K562 (cell line): ENCODE data around the gene RNU6-8. TPM values are rescaled to one million over a fixed set of nuclear protein-coding genes. Genes with fewer than 3 reads are reported as not detected.

Source experiments
- ATAC-seq: fragments of 200-7000 bp; cut with Tn5 transposase; 3 replicates; pipeline ENCODE4 v1.9.1; 2020; ENCODE audit warnings: moderate library complexity
- Bru-seq: library from RNA; stranded (reverse); fragments of 400-500 nt; gene quantifications from one replicate; lab custom pipeline; 2021; lab: Mats Ljungman, UMichigan
- BruChase-seq, 2 experiments: library from RNA; stranded (reverse); fragments of 400-500 nt; gene quantifications; one replicate each; lab custom pipeline; 2021; lab: Mats Ljungman, UMichigan
- BruUV-seq: library from RNA; stranded (reverse); fragments of 400-500 nt; replicated peaks from 2 replicates; lab custom pipeline; 2021; lab: Mats Ljungman, UMichigan
- CTCF ChIA-PET: fragments of 300-600 bp; formaldehyde crosslinking; extraction: SDS; loops from one replicate; lab custom pipeline; 2021; ENCODE audit warnings: low intra/inter-chr PET ratio; lab: Yijun Ruan, JAX
- POLR2A ChIA-PET: fragments of 300-600, 350-650 bp; sonication (Branson Sonifier 250); formaldehyde crosslinking; extraction: SDS; loops from one replicate; lab custom pipeline; 2021; ENCODE audit warnings: antibody characterized with exemption, inconsistent platforms; lab: Yijun Ruan, JAX
- DNase-seq, 4 experiments: peaks; one replicate each; pipeline versions ENCODE4 v3.0.0 to v3.0.0-alpha.2; 2011 to 2018; ENCODE audit warnings: low spot score in 3 of 4, mixed read lengths in 3 of 4; ENCODE audit errors: extremely low read depth in 1 of 4
- FAIRE-seq: peaks from 2 replicates; lab custom pipeline; 2011; peaks lifted over from hg19 to GRCh38; lab: Jason Lieb, UNC
- H2AFZ ChIP-seq: 2 replicates; pipeline ENCODE4 v1.6.0; 2011; ENCODE audit warnings: low read depth, low read length, control low read depth, inconsistent platforms
- H3K27ac ChIP-seq: fragments of 200-600 bp; 3 replicates; pipeline ENCODE4 v1.8.0; 2011; ENCODE audit warnings: low read depth, mild to moderate bottlenecking, control low read depth, inconsistent platforms, low read length, moderate library complexity, mixed read lengths; ENCODE audit errors: extremely low read depth
- H3K27me3 ChIP-seq, 2 experiments: fragments of 300-600 bp in 1 of 2; 2 replicates in 1 of 2; 3 replicates in 1 of 2; pipeline versions ENCODE4 v1.6.0 to v1.8.0; 2011; ENCODE audit warnings: inconsistent platforms in 2 of 2, low read length in 2 of 2, mild to moderate bottlenecking in 1 of 2, mixed read lengths in 1 of 2, moderate library complexity in 1 of 2; ENCODE audit not compliant: control insufficient read depth in 2 of 2, insufficient read depth in 2 of 2
- H3K36me3 ChIP-seq: fragments of 300-600 bp; 3 replicates; pipeline ENCODE4 v1.8.0; 2011; ENCODE audit warnings: mild to moderate bottlenecking, low read length, inconsistent platforms; ENCODE audit not compliant: control insufficient read depth, insufficient read depth
- H3K4me1 ChIP-seq, 2 experiments: fragments of 200-600 bp in 1 of 2; replicated peaks in 1 of 2; 2 replicates in 1 of 2; 3 replicates in 1 of 2; pipeline versions ENCODE4 v1.5.1 to v1.8.0; 2011; ENCODE audit warnings: inconsistent platforms in 2 of 2, low read length in 2 of 2, mild to moderate bottlenecking in 1 of 2, mixed read lengths in 1 of 2, moderate library complexity in 1 of 2; ENCODE audit not compliant: control insufficient read depth in 2 of 2, insufficient read depth in 2 of 2
- H3K4me2 ChIP-seq: 2 replicates; pipeline ENCODE4 v1.6.1; 2011; ENCODE audit warnings: low read length, control low read depth, inconsistent platforms, mixed read lengths; ENCODE audit not compliant: insufficient read depth
- H3K4me3 ChIP-seq: fragments of 200-600 bp; sonication (generic), shearing (Covaris generic); 2 replicates; pipeline ENCODE4 v1.5.1; 2016; ENCODE audit warnings: control low read depth, inconsistent platforms
- H3K79me2 ChIP-seq: fragments of 200-600 bp; 3 replicates; pipeline ENCODE4 v1.8.0; 2011; ENCODE audit warnings: low read length, inconsistent platforms; ENCODE audit not compliant: control insufficient read depth, insufficient read depth
- H3K9ac ChIP-seq, 2 experiments: 2 replicates each; pipeline versions ENCODE4 v1.6.0 to v1.6.1; 2011; ENCODE audit warnings: low read depth in 2 of 2, low read length in 2 of 2, control low read depth in 1 of 2, inconsistent platforms in 1 of 2, mild to moderate bottlenecking in 1 of 2, mixed read lengths in 1 of 2; ENCODE audit not compliant: insufficient read depth in 1 of 2
- H3K9me1 ChIP-seq: one replicate; pipeline ENCODE4 v1.6.0; 2011; ENCODE audit warnings: inconsistent platforms, mild to moderate bottlenecking, low read length, moderate library complexity; ENCODE audit not compliant: control insufficient read depth, insufficient read depth
- H3K9me3 ChIP-seq: replicated peaks from 2 replicates; pipeline ENCODE4 v1.5.1; 2011; ENCODE audit warnings: low read depth, low read length, inconsistent platforms; ENCODE audit not compliant: control insufficient read depth, insufficient read depth
- H4K20me1 ChIP-seq: replicated peaks from 2 replicates; pipeline ENCODE4 v1.6.1; 2011; ENCODE audit warnings: low read length, inconsistent platforms, mixed read lengths; ENCODE audit not compliant: control insufficient read depth, insufficient read depth
- ATF7 ChIP-seq: fragments of 450-650 bp; IDR thresholded peaks from 2 replicates; pipeline ENCODE4 v1.7.1; 2014; ENCODE audit warnings: mild to moderate bottlenecking, moderate library complexity
- BHLHE40 ChIP-seq: IDR thresholded peaks from 2 replicates; pipeline ENCODE4 v1.6.1; 2011; ENCODE audit warnings: low read length, improper control_type of control experiment
- HDAC1 ChIP-seq, 2 experiments: fragments of 450-650 bp; IDR thresholded peaks; 2 replicates each; pipeline ENCODE4 v1.6.1; 2016 to 2017; ENCODE audit warnings: inconsistent platforms in 1 of 2, mild to moderate bottlenecking in 1 of 2, moderate library complexity in 1 of 2
- JUNB ChIP-seq: fragments of 450-650 bp; formaldehyde crosslinking; conservative IDR thresholded peaks from 2 replicates; pipeline ENCODE4 v1.4.0; 2020; ENCODE audit warnings: mild to moderate bottlenecking
- SOX6 ChIP-seq: fragments of 450-650 bp; IDR thresholded peaks from 2 replicates; pipeline ENCODE4 v1.6.1; 2014; ENCODE audit warnings: mild to moderate bottlenecking
- ZNF121 ChIP-seq: sonication (generic); formaldehyde crosslinking; conservative IDR thresholded peaks from 2 replicates; pipeline ENCODE4 v1.8.0; 2022; ENCODE audit warnings: missing genetic modification reagents
- ZNF217 ChIP-seq: sonication (generic); formaldehyde crosslinking; IDR thresholded peaks from 2 replicates; pipeline ENCODE4 v1.8.0; 2022; ENCODE audit warnings: mild to moderate bottlenecking, missing genetic modification reagents
- ZNF707 ChIP-seq: fragments of 250-450 bp; sonication (Bioruptor Pico); conservative IDR thresholded peaks from 2 replicates; pipeline ENCODE4 v1.8.0; 2022; ENCODE audit warnings: inconsistent platforms, mild to moderate bottlenecking, moderate library complexity
- WGBS: fragments of 100-300 bp; shearing (Covaris generic); methylation state at CpG from one replicate; pipeline ENCODE4 v1.1.6; 2016; ENCODE audit warnings: low coverage, mixed read lengths; ENCODE audit not compliant: insufficient coverage; ENCODE audit errors: missing lambda C conversion rate; 5-methylcytosine and 5-hydroxymethylcytosine counted together
- in situ Hi-C: fragments of 300-500 bp; cut with MboI; formaldehyde crosslinking; loops from 4 replicates; pipeline ENCODE4 v1.15.0; 2018; ENCODE audit warnings: inconsistent platforms, mixed read lengths
- intact Hi-C: fragments of 100-400 bp; cut with micrococcal nuclease; formaldehyde crosslinking; loops from 2 replicates; pipeline ENCODE4 v1.14.2; 2022
- long read RNA-seq, 3 experiments: library from polyadenylated mRNA in 2 of 3; library from RNA in 1 of 3; unstranded in 2 of 3; stranded (forward) in 1 of 3; transcript quantifications; one replicate each; pipeline ENCODE4 v2.0.0, GENCODE V29; 2019 to 2022
- polyA minus RNA-seq, 3 experiments: library from RNA; depleted of rRNA, polyadenylated mRNA; stranded (reverse); fragments of >200 nt; gene quantifications; 2 replicates each; pipeline ENCODE4 v1.2.3, GENCODE V29; 2011
- polyA plus RNA-seq, 8 experiments: library from polyadenylated mRNA; depleted of rRNA in 4 of 8; stranded (reverse) in 5 of 8; unstranded in 3 of 8; fragments of >200 nt; fragmentation: Nextera tagmentation in 2 of 8; fragmentation: Illumina TruSeq in 1 of 8; extraction: Ambion mirVana in 2 of 8; extraction: Trizol in 1 of 8; gene quantifications; 2 replicates each; pipeline versions ENCODE4 v1.2.1 to v1.2.3, GENCODE V29; 2011 to 2014; ENCODE audit warnings: inconsistent platforms in 1 of 8, missing spikeins in 1 of 8
- total RNA-seq, 7 experiments: library from RNA; depleted of rRNA in 6 of 7; stranded (reverse); fragments of >200 nt in 6 of 7; fragmentation: Illumina TruSeq in 2 of 7; extraction: Trizol in 2 of 7; gene quantifications; 2 replicates each; pipeline versions ENCODE4 v1.2.1 to v1.2.3, GENCODE V29; 2011 to 2021; ENCODE audit warnings: low replicate concordance in 1 of 7

The RNU6-8 gene
- not detected in 2 replicates for total RNA-seq (2011; cell fraction: chromatin; rRNA removed; ENCODE audit: low replicate concordance)
- not detected in 2 replicates for total RNA-seq (2011; cell fraction: nucleolus; rRNA removed)
- total RNA-seq (2011; cell fraction: nucleoplasm; rRNA removed), result not detected in 2 replicates
- total RNA-seq (2014; rRNA removed) (not detected in 2 replicates), total RNA-seq (2014; rRNA removed; fragmentation: Illumina TruSeq; extraction: Trizol) (not detected in 2 replicates), total RNA-seq (2015; rRNA removed; fragmentation: Illumina TruSeq; extraction: Trizol) (not detected in 2 replicates), total RNA-seq (2021) (not detected in 2 replicates), polyA plus RNA-seq (2011; rRNA removed) (not detected in 2 replicates), polyA plus RNA-seq (2014; fragmentation: Illumina TruSeq; extraction: Trizol) (not detected in 2 replicates), polyA plus RNA-seq (2014; fragmentation: Nextera tagmentation; extraction: Ambion mirVana) (not detected), polyA plus RNA-seq (2014; rRNA removed) (not detected in 2 replicates), polyA minus RNA-seq (2011; rRNA and poly(A)+ RNA removed) (not detected in 2 replicates), Bru-seq, nascent RNA (percentile 58 among the genes with signal in this experiment), BruChase-seq, experiment 1, labeled RNA remaining after a 2-hour chase (not detected), BruChase-seq, experiment 2, labeled RNA remaining after a 6-hour chase (percentile 44 among the genes with signal in this experiment)
- not detected in 2 replicates for polyA plus RNA-seq (2011; cell fraction: cytosol; rRNA removed)
- polyA plus RNA-seq (2011; cell fraction: nucleus; rRNA removed), result not detected in 2 replicates
- polyA plus RNA-seq (2012), result not detected in 2 replicates
- polyA minus RNA-seq (2011; cell fraction: cytosol; rRNA and poly(A)+ RNA removed), result not detected in 2 replicates
- under 0.01 TPM in 1 of 2 replicates, not detected in the other for polyA minus RNA-seq (2011; cell fraction: nucleus; rRNA and poly(A)+ RNA removed)
- long read RNA-seq, experiment 1, partial matches to known transcripts, result 0 of 1 reads
- long read RNA-seq, experiment 1, other reads (novel, unspliced or antisense), result 0 of 1 reads
- long read RNA-seq, experiment 2, partial matches to known transcripts, result 0 of 1 reads
- long read RNA-seq, experiment 2, other reads (novel, unspliced or antisense), result 0 of 1 reads
- long read RNA-seq, experiment 3, result 0 reads

- H3K27ac ChIP-seq, result peak within 1 kb of the TSS; percentile 89
- H3K36me3 ChIP-seq, result no peaks in the 10 kb centered on the region
- peak within 1 kb of the TSS; percentile 62 for H3K4me3 ChIP-seq
- peak within 1 kb of the TSS; percentile 91 for H3K4me2 ChIP-seq
- ATAC-seq, result peak; percentile 92
- ChIA-PET POLR2A (interaction anchor here (0.6 kb wide), 2 partner anchors 22 to 25 kb away, joined by 3 read pairs; no protein-coding TSS in a partner anchor), CTCF (no interaction called here)
- intact Hi-C loops (loop anchor here (1.0 kb wide), 1 partner anchor 127 kb away; no protein-coding TSS in a partner anchor), in situ Hi-C loops (loop anchor here (5.0 kb wide), 1 partner anchor 121 kb away; no protein-coding TSS in a partner anchor)
- no peaks in the 10 kb centered on the region for H4K20me1 ChIP-seq
- H3K79me2 ChIP-seq, result no peaks in the 10 kb centered on the region
- H3K4me1 ChIP-seq, result peaks cover 3 to 8% of the 10 kb centered on the region in 2 experiments; a peak in 3 of 5 replicates
- WGBS, result under 1% methylated on average over 37 of the region's 57 CpGs
- H2AFZ ChIP-seq, result peak within 1 kb of the TSS; percentile 98
- FAIRE-seq, result peak; percentile 87
- H3K27me3 ChIP-seq, result no peaks in the 10 kb centered on the region
- peak; percentile 79 to 87 (median 83) for DNase-seq
- H3K9ac ChIP-seq, result peak within 1 kb of the TSS; percentile 82 to 85
- H3K9me3 ChIP-seq, result no peaks in the 10 kb centered on the region
- TSS peak; percentile 99 for BruUV-seq
- H3K9me1 ChIP-seq, result no peaks in the 10 kb centered on the region
- peak; percentile 53 for TF ChIP-seq BHLHE40
- no peak for TF ChIP-seq ZNF121 (CRISPR knock-in tag)
- TF ChIP-seq ZNF217 (CRISPR knock-in tag), result no peak
- no peak for TF ChIP-seq ZNF707 (CRISPR knock-in tag)
- 0 out of 2 replicates have a peak, but pooled peaks have one; percentile 4 for TF ChIP-seq SOX6
- peak; percentile 12 to 54; a peak in 1 of 4 replicates for TF ChIP-seq HDAC1 (IDR thresholded peaks at IDR 0.05)
- no peak for TF ChIP-seq JUNB (CRISPR knock-in tag)
- peak; percentile 50 for TF ChIP-seq ATF7
Measured at GRCh38 chr14:32202998-32203882, at the start of gene RNU6-8. Gene RNU6-8 (minus strand): TSS chr14:32203269.
